Upper lobe of left lung (tissue), 6 donors: ENCODE measurements around the gene IL12RB2. TPM values are rescaled to one million over a fixed set of nuclear protein-coding genes. Genes with fewer than 3 reads are reported as not detected.

Experiments used
- ATAC-seq, 2 donors: fragments of 200-7000 bp; cut with Tn5 transposase; one replicate each; pipeline ENCODE4 v1.9.1; 2022; ENCODE audit warnings: mild to moderate bottlenecking in 2 of 2, moderate library complexity in 2 of 2; ENCODE audit not compliant: low FRiP score in 2 of 2
- DNase-seq, 2 donors: peaks; one replicate each; pipeline ENCODE4 v3.0.0-alpha.2; 2019 to 2020
- H3K27ac ChIP-seq, 4 donors: fragments of 200-600 bp; sonication (generic); one replicate each; pipeline ENCODE4 v1.5.1; 2016 to 2019
- H3K27me3 ChIP-seq, 4 donors: fragments of 200-600 bp; sonication (generic); one replicate each; pipeline ENCODE4 v1.5.1; 2017 to 2019
- H3K36me3 ChIP-seq, 4 donors: fragments of 200-600 bp; sonication (generic); one replicate each; pipeline ENCODE4 v1.5.1; 2016 to 2019
- H3K4me1 ChIP-seq, 4 donors: fragments of 200-600 bp; sonication (generic); one replicate each; pipeline ENCODE4 v1.5.1; 2018 to 2019
- H3K4me3 ChIP-seq, 4 donors: fragments of 200-600 bp; sonication (generic); one replicate each; pipeline ENCODE4 v1.5.1; 2017 to 2019; ENCODE audit warnings: mild to moderate bottlenecking in 2 of 4, moderate library complexity in 1 of 4
- H3K9me3 ChIP-seq, 4 donors: fragments of 200-600 bp; sonication (generic); one replicate each; pipeline ENCODE4 v1.5.1; 2018 to 2019
- CTCF ChIP-seq, 6 experiments: fragments of 450-650 bp in 4 of 6; fragments of 200-600 bp in 2 of 6; sonication (generic) in 2 of 6; IDR thresholded peaks; one replicate each; pipeline ENCODE4 v1.5.1; 2016 to 2019; ENCODE audit warnings: antibody characterized with exemption in 6 of 6
- EP300 ChIP-seq, 4 donors: sonication (generic); formaldehyde crosslinking; IDR thresholded peaks; one replicate each; pipeline ENCODE4 v1.5.1; 2017; ENCODE audit warnings: antibody characterized with exemption in 4 of 4, control low read depth in 2 of 4
- POLR2A ChIP-seq, 4 donors: fragments of 450-650 bp; IDR thresholded peaks; one replicate each; pipeline ENCODE4 v1.5.1; 2016 to 2017; ENCODE audit warnings: antibody characterized with exemption in 4 of 4, mild to moderate bottlenecking in 2 of 4
- POLR2AphosphoS5 ChIP-seq, 2 donors: sonication (generic); formaldehyde crosslinking; IDR thresholded peaks; one replicate each; pipeline ENCODE4 v1.5.1; 2017; ENCODE audit warnings: antibody characterized with exemption in 2 of 2
- WGBS, 2 donors: methylation state at CpG; one replicate each; pipeline ENCODE4 v1.1.5; 2017 to 2018; 5-methylcytosine and 5-hydroxymethylcytosine counted together
- total RNA-seq, 6 donors: library from RNA; depleted of rRNA in 4 of 6; stranded (reverse); fragments of >200 nt in 4 of 6; gene quantifications; one replicate each; pipeline versions ENCODE4 v1.1.0 to v1.2.1, GENCODE V29; 2016 to 2021
- donor health status: DM: no; HTN: no; CAD: no; lungs with moderate emphysema.
- donor health status: DM: no; HTN: yes; CAD: no; lungs with severe emphysema.

The IL12RB2 gene
- total RNA-seq, 6 donors from 2014 or later: 0.33 to 1.6 (median 0.74) TPM; not detected in 1

GRCh38 chr1:67432745-67433144, 125.1 kb downstream of the IL12RB2 start:
- Histone ChIP-seq H3K4me1 (peaks cover 8 to 20% (median 11%) of the 10 kb centered on the region in 4 donors), H3K4me3 (no peak overlapping the region), H3K27me3 (no peaks in the 10 kb centered on the region), H3K27ac (no peak overlapping the region), H3K9me3 (no peaks in the 10 kb centered on the region), H3K36me3 (no peaks in the 10 kb centered on the region)
- no peak for TF ChIP-seq POLR2AphosphoS5 (IDR thresholded peaks at IDR 0.05)
- TF ChIP-seq POLR2A (IDR thresholded peaks at IDR 0.05): no peak
- no peak for TF ChIP-seq EP300 (IDR thresholded peaks at IDR 0.05)
- no peak for TF ChIP-seq CTCF (IDR thresholded peaks at IDR 0.05)
- 70 to 72% methylated on average over 1 of the region's 1 CpG for WGBS, 2 donors
- no peak for DNase-seq
- ATAC-seq: no peak

DNA sequence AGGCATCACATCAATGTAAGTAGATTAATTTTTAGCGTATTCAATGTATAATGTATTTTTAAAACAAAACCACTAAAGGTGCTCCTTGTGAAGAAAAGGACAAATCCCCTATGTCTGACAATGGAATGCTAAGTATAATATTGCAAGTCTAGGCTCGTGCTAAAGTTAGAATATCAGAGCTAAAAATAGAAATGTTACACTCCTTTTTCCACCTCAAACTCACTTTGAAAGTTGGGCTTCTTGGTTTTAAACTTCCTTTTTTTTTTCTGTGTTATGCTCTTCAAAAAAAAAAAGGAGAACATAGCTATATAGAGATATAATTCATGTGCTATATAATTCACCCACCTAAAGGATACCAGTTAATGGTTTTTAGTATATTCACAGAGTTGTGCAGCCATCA, 126.2 kb downstream of the IL12RB2 start:
- Histone ChIP-seq H3K36me3 (no peaks in the 10 kb centered on the region), H3K4me1 (peaks cover 6 to 9% (median 8%) of the 10 kb centered on the region in 4 donors), H3K9me3 (no peaks in the 10 kb centered on the region), H3K27me3 (no peaks in the 10 kb centered on the region), H3K4me3 (no peak overlapping the region), H3K27ac (no peak overlapping the region)
- ATAC-seq (no peak), DNase-seq (no peak)
- 61 to 63% methylated on average over 2 of the region's 2 CpGs for WGBS, 2 donors
- no peak for TF ChIP-seq POLR2AphosphoS5 (IDR thresholded peaks at IDR 0.05)
- no peak for TF ChIP-seq EP300 (IDR thresholded peaks at IDR 0.05)
- no peak for TF ChIP-seq CTCF (IDR thresholded peaks at IDR 0.05)
- TF ChIP-seq POLR2A (IDR thresholded peaks at IDR 0.05): no peak

- TF ChIP-seq EP300 (IDR thresholded peaks at IDR 0.05) (no peak), CTCF (IDR thresholded peaks at IDR 0.05) (no peak), POLR2AphosphoS5 (IDR thresholded peaks at IDR 0.05) (no peak), POLR2A (IDR thresholded peaks at IDR 0.05) (no peak)
- Histone ChIP-seq H3K4me1 (peaks cover 6 to 9% (median 8%) of the 10 kb centered on the region in 4 donors), H3K36me3 (no peaks in the 10 kb centered on the region), H3K27me3 (no peaks in the 10 kb centered on the region), H3K4me3 (no peak overlapping the region), H3K9me3 (no peaks in the 10 kb centered on the region), H3K27ac (no peak overlapping the region)
- 32 to 44% methylated on average over 2 of the region's 2 CpGs for WGBS, 2 donors
- DNase-seq (no peak), ATAC-seq (no peak)
These were observed 126.8 kb downstream of the IL12RB2 start for GRCh38 chr1:67434491-67434890.

DNA sequence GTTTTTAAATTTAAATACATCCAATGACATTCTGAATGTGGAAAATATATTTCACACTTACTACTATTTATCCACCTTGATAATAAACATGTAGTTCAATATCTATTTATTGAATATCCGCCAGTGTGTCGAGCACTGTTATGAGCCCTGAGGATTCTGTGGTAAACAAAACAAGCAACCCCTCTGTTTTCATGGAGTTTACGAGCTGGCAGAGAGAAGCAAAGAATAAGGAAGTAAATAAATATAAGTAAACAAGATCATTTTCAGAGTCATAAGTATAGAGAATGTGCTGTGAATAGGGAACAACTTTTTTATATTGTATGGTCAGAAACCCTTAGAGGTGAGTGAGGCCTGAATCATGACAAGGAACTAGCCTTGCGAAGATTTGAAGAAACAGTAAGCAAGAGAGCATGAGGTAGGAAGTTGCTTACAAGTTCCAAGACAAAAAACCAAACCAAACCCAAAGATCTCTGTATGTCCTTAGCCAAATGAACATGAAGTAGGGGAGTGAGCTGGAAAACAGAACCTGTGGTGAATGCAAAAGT, 128.9 kb downstream of the IL12RB2 start:
- 86 to 91% methylated on average over 4 of the region's 4 CpGs for WGBS, 2 donors
- peaks cover 9 to 15% (median 13%) of the 10 kb centered on the region in 4 donors for H3K4me1 ChIP-seq
- H3K9me3 ChIP-seq: no peaks in the 10 kb centered on the region
- no peaks in the 10 kb centered on the region for H3K27me3 ChIP-seq
- H3K27ac ChIP-seq: no peak overlapping the region
- TF ChIP-seq POLR2A (IDR thresholded peaks at IDR 0.05) (no peak), POLR2AphosphoS5 (IDR thresholded peaks at IDR 0.05) (no peak), EP300 (IDR thresholded peaks at IDR 0.05) (no peak), CTCF (IDR thresholded peaks at IDR 0.05) (no peak)
- DNase-seq: no peak
- no peak overlapping the region for H3K4me3 ChIP-seq
- no peaks in the 10 kb centered on the region for H3K36me3 ChIP-seq
- no peak for ATAC-seq

DNA sequence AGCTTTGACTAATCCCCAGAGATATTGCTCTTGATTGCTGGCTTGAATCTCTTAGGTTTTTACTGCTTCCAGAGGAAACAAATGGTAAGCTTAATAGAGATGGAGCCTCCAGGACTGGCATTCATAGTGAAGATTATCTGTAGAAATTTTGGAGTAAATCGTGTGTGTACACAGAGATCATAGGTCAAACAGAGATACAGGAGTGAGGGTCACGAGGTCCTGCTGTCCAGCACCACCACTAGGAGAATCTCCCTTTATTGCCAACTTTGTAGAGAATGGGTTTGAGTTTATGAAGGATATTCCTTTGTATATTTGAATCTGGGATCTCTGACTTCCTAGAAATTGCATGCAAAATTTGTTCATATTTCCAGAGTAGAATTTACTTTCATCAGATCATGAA, 130.3 kb downstream of the IL12RB2 start:
- Histone ChIP-seq H3K4me1 (peaks cover 5 to 13% (median 11%) of the 10 kb centered on the region in 4 donors), H3K9me3 (no peaks in the 10 kb centered on the region), H3K27ac (no peak overlapping the region), H3K4me3 (no peak overlapping the region), H3K36me3 (no peaks in the 10 kb centered on the region), H3K27me3 (no peaks in the 10 kb centered on the region)
- TF ChIP-seq POLR2AphosphoS5 (IDR thresholded peaks at IDR 0.05): no peak
- no peak for TF ChIP-seq EP300 (IDR thresholded peaks at IDR 0.05)
- no peak for TF ChIP-seq POLR2A (IDR thresholded peaks at IDR 0.05)
- no peak for TF ChIP-seq CTCF (IDR thresholded peaks at IDR 0.05)
- WGBS, 2 donors: 83 to 85% methylated on average over 2 of the region's 2 CpGs
- DNase-seq (no peak), ATAC-seq (no peak)
